MG63 (cell line): ENCODE measurements around the gene ABCB11. TPM values are rescaled to one million over a fixed set of nuclear protein-coding genes. Genes with fewer than 3 reads are reported as not detected.

Experiments
- DNase-seq: peaks from one replicate; pipeline ENCODE4 v3.0.0-alpha.2; 2020
- H3K27me3 ChIP-seq: fragments of 250-450 bp; sonication (Bioruptor Pico); 2 replicates; pipeline ENCODE4 v1.5.1; 2020; ENCODE audit warnings: mild to moderate bottlenecking, moderate library complexity
- H3K36me3 ChIP-seq: fragments of 250-450 bp; sonication (Bioruptor Pico); 2 replicates; pipeline ENCODE4 v1.5.1; 2020; ENCODE audit warnings: mild to moderate bottlenecking, moderate library complexity
- H3K4me3 ChIP-seq: fragments of 250-450 bp; sonication (Bioruptor Pico); 2 replicates; pipeline ENCODE4 v1.5.1; 2020; ENCODE audit warnings: mild to moderate bottlenecking, moderate library complexity
- H3K9me3 ChIP-seq: fragments of 250-450 bp; sonication (Bioruptor Pico); 2 replicates; pipeline ENCODE4 v1.5.1; 2020; ENCODE audit warnings: mild to moderate bottlenecking, moderate library complexity
- total RNA-seq: library from RNA; depleted of rRNA; stranded (reverse); fragments of >200 nt; shearing (Covaris generic); gene quantifications from 2 replicates; pipeline ENCODE4 v1.2.3, GENCODE V29; 2014; ENCODE audit warnings: low replicate concordance

Gene ABCB11
- total RNA-seq, 1 experiment from 2014 or later = not detected

DNA sequence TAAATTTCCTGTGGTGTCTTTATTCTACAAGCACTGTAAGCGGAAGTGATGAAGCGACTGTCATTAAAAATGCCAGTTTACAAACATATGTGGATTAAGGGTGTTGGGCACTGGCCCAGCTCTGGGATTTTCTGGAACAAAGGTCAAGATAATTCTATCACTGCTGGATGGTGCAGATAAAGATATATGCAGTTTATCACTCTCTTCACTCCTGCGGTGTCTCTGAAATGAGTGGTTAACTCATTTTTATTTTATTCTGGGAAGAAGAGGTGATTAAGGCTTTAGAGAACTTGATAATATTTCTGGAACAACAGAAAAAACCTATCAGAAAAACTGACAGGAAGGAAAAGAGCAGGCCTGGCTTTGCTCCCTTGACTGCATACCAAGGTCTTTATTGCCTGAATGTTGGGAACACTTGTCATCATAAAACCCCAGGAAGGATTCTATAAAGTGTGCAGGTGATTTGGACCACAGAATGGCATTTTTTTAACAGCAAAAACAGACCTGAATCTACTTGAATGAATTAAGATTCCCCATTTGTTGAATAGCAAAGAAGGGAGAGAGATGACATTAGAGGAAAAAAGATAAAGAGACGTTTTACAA is 32.4 kb downstream of the ABCB11 start:
- DNase-seq = no peak
- Histone ChIP-seq H3K9me3 (no peaks in the 10 kb centered on the region), H3K4me3 (no peak overlapping the region), H3K36me3 (no peaks in the 10 kb centered on the region), H3K27me3 (no peaks in the 10 kb centered on the region)

DNA sequence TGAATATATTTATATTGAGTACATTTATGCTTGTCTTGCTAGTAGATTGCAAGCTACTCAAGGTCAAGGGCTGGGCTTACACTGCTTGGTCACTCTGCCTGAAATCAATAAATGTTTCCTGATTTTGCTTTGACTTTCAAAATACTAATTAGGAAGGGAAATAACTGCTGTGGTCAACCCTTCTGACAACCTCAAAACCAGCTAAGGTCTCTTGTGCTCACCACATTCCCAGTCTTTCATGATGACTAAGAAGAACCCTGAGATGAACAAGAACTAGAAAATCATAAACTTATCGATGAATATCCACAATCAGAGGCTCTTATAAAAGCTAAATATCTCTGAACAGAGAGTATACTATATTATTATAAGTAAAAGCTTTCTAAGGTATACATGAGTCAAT is 33.3 kb downstream of the ABCB11 start:
- Histone ChIP-seq H3K4me3 (no peak overlapping the region), H3K9me3 (no peaks in the 10 kb centered on the region), H3K36me3 (no peaks in the 10 kb centered on the region), H3K27me3 (no peaks in the 10 kb centered on the region)
- no peak for DNase-seq

DNA sequence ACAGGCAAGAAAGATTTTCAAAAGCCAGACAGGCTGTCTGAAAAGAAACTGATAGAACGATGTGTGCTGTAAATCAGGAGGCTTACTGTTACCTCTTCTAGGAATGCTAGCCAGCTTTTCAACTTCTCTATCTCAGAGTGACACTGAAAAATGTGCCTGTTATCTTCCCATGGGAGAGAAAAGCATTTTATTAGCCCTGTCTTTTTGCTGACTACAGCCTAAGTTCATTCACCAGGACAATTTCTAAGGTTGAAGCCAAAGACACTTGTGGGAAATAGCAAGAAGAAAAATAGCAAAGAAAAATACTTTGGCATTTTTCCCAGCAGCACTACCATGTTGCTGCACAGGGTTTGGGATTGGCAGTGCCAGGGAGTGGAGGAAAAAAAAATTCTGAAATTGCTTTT is 34.0 kb downstream of the ABCB11 start:
- Histone ChIP-seq H3K9me3 (no peaks in the 10 kb centered on the region), H3K27me3 (no peaks in the 10 kb centered on the region), H3K4me3 (no peak overlapping the region), H3K36me3 (no peaks in the 10 kb centered on the region)
- DNase-seq = no peak

DNA sequence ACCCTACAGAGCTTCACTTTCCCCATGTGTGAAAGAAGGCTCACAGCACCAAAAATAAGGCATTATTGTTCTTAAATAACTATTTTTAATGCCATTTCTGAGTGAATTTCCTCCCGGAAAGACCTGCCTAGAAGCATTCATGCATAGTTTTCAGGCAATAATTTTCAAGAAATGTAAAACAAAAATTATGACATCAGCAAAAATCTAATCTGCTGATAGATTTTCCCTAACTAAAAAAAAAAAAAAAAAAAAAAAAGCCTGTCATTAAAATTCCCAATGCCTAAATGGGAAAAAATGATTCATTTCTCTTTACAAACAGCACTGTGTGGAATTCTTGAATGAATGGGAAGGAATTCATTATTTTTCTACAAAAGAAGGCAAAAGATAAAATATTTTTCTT is 35.4 kb downstream of the ABCB11 start:
- H3K4me3 ChIP-seq = no peak overlapping the region
- H3K27me3 ChIP-seq = no peaks in the 10 kb centered on the region
- no peaks in the 10 kb centered on the region for H3K36me3 ChIP-seq
- no peak for DNase-seq
- no peaks in the 10 kb centered on the region for H3K9me3 ChIP-seq

DNA sequence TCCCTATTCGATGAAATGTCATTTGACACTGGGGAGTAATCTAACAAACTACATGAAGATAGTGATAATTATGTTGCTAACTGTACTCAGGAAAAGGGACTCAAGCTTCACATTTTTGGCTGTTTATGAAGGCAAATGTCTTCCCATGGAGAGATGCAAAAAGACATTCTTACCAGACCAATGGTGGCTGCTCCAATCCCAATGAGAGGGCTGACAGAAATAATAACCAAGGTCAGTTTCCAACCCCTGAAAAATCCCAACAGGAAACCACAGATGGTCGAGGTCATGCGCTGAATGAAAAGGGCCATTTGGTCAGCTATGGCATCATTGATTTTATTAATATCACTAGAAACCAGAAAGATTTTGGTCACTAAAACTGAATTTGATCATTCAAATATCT is 37.6 kb downstream of the ABCB11 start:
- DNase-seq = no peak
- H3K4me3 ChIP-seq = no peak overlapping the region
- no peaks in the 10 kb centered on the region for H3K9me3 ChIP-seq
- H3K27me3 ChIP-seq = no peaks in the 10 kb centered on the region
- H3K36me3 ChIP-seq = no peaks in the 10 kb centered on the region

DNA sequence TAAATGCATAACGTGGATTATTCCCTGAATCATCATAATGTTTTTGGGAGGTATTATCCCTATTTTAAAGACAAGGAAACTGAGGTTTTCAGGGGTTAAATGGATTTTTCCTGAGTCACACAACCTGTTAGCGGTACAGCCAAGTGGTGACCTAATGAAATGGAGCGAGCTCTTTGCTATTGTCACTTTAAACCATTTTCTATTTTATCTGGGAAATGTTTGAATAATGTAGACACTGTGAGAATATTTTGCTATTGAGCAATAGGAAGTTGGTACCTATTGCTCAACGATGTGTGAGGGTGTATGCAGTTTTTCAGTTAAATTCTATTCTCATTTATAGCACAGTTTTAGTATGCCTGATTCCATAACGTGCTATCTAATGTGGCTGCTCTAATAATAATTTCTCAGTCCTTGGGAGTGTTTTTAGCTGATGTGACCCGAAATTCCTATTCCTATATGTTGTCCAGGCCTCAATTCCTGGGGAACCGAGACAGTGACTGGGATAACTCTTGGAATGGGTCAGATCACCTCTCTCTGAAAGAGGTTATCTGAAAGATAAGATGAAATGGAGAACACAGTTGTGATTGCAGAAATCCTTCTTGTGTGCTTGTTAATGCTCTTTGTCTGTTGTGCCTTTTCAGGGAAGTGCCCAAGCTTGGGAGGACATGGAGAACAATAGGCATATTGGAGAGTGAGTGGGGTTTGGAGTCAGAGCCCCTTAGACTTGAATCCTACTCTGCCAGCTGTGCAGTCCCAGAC is 38.4 kb downstream of the ABCB11 start:
- no peak for DNase-seq
- H3K36me3 ChIP-seq = no peaks in the 10 kb centered on the region

DNA sequence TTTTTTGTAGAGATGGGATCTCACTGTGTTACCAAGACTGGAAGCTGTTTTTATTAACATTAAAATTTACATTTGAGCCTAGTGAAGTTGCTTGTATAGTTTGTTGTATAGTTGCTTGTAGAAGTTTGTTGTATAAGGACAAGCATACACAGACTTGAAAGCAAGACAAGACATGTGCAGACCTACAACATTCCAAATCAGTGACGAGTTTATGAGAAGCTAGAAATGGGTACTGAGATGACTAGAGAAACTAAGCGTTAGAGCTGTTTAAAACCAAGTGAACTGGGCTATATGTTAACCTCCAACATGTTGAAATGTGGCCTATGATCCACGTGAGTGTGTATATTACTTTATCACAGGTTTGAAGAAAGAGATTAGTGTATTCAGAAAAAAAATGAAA is 39.1 kb downstream of the ABCB11 start:
- Histone ChIP-seq H3K9me3 (no peaks in the 10 kb centered on the region), H3K4me3 (no peak overlapping the region), H3K27me3 (no peaks in the 10 kb centered on the region), H3K36me3 (no peaks in the 10 kb centered on the region)
- no peak for DNase-seq

More for the DNA sequence above, 38.4 kb downstream of the ABCB11 start:
- Histone ChIP-seq H3K27me3 (no peaks in the 10 kb centered on the region), H3K9me3 (no peaks in the 10 kb centered on the region), H3K4me3 (no peak overlapping the region)

DNA sequence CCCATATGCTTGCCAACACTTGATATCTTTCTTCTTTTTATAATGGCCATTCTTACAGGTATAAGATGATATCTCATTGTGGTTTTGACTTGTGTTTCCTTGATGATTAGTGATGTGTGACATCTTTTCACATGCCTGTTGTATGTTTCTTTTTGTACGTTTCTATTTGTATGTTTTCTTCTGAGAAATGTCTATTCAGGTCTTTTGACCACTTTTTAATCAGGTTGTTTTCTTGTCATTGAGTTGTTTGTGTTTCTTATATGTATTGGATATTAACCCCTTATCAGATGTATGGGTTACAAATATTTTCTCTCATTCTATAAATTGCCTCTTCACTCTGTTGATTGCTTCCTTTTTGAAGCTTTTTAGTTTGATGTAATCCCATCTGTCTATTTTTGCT is 42.4 kb downstream of the ABCB11 start:
- H3K4me3 ChIP-seq = no peak overlapping the region
- no peaks in the 10 kb centered on the region for H3K36me3 ChIP-seq
- DNase-seq = no peak
- H3K27me3 ChIP-seq = no peaks in the 10 kb centered on the region
- no peaks in the 10 kb centered on the region for H3K9me3 ChIP-seq

DNA sequence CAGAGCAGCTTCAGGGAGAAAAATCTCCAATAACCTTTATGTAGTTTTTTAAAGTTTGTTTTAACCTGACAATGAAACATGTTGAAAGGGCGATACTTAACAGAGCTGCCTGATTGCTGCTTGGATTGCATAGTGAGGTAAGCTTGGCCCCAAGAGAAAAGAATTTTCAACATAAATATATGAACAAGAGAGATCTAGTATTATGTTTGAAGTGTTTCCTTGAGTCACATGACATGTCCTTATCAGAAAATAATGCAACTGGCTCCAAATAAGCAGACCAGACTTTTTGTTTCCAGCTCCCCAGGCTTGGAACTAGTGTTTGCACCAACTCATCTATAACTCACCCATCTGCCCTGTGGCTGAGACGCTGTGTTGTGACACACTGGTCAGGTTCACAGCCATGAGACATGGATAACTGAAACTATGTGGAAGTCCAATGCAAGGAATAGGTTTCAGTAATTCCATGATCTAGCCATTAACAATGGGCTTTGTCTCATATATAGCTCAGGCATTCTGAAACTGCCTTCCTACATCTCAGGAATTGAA is 44.7 kb downstream of the ABCB11 start:
- Histone ChIP-seq H3K36me3 (no peaks in the 10 kb centered on the region), H3K9me3 (no peaks in the 10 kb centered on the region), H3K4me3 (no peak overlapping the region), H3K27me3 (no peaks in the 10 kb centered on the region)
- no peak for DNase-seq

DNA sequence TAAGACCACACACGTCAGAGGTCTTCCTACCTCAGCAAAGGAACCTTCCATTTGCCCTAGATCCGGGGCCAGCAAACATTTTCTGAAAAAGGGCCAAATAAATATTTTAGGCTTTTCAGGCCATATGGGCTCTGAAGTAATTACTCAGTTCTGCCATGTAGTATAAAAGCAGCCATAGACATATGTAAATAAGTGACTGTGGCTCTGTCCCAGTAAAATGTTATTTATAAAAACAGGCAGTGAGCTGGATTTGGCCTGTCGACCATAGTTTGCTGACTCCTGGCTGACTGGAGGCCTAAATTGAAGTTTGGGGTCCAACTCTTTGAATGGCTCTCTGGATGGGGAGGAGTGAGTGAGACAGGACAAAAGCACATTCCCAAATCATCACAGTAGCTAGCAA is 49.5 kb downstream of the ABCB11 start:
- H3K36me3 ChIP-seq = no peaks in the 10 kb centered on the region
- no peaks in the 10 kb centered on the region for H3K27me3 ChIP-seq
- DNase-seq = no peak
- no peaks in the 10 kb centered on the region for H3K9me3 ChIP-seq
- no peak overlapping the region for H3K4me3 ChIP-seq

DNA sequence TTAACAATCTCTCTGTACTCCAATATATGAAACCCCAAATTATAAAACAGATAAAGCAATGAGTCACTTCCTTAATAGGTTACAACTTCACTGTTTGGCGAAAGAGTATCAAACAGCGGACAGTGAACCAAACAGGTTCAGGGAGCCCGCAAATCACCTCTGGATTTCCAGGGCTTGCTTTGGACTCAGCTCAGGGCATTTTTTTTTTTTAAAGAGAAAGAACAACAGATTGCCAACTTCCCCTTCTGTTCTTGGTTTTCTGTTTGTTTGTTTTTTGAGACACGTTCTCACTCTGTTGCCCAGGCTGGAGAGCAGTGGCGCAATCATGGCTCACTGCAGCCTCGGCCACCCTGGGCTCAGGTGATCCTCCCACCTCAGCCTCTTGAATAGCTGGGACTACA is 52.7 kb downstream of the ABCB11 start:
- H3K36me3 ChIP-seq = no peaks in the 10 kb centered on the region

DNA sequence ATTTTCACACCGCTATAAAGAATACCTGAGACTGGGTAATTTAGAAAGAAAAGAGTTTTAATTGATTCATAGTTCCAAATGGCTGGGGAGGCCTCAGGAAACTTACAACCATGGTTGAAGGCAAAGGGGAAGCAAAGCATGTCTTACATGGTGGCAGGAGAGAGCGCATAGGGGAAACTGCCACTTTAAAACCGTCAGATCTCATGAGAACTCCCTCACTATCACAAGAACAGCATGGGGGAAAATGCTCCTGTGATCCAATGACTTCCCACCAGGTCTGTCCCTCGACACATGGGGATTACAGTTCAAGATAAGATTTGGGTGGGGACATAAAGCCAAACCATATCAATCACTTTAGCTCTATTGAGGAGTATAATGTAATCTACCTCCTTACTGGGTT is 53.5 kb downstream of the ABCB11 start:
- Histone ChIP-seq H3K27me3 (no peaks in the 10 kb centered on the region), H3K36me3 (no peaks in the 10 kb centered on the region), H3K9me3 (no peaks in the 10 kb centered on the region), H3K4me3 (no peak overlapping the region)
- DNase-seq = no peak

More for the DNA sequence above, 52.7 kb downstream of the ABCB11 start:
- Histone ChIP-seq H3K4me3 (no peak overlapping the region), H3K27me3 (no peaks in the 10 kb centered on the region), H3K9me3 (no peaks in the 10 kb centered on the region)
- DNase-seq = no peak

DNA sequence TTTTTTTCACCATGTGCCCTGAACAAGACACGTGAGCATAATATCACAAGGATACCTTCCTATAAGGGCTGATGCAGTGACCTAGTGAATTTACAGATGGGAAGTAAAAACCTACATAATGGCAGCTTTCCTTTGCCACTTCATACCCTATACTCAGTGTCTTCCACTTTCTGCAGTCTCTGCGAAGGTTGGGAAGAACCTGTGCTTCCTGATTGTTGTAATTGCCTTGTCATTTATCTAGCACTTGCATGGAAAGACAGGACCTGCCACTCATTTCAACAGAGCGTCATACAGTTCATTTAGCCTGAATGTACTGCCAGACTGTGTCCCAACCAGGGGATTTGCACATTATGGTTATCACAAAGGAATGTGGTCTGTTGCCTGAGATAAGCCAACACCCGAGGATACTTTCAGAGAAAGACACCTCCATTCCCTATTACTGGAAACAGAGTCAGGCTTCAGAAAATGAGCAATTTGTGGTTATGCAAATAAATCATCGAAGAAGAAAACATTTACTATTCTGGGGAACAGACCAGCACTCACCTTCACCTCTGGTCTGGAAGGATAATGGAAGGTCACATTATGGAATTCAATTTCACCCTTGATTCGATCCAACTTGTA is 55.0 kb downstream of the ABCB11 start:
- no peaks in the 10 kb centered on the region for H3K9me3 ChIP-seq
- DNase-seq = no peak
- H3K27me3 ChIP-seq = no peaks in the 10 kb centered on the region
- H3K36me3 ChIP-seq = no peaks in the 10 kb centered on the region
- H3K4me3 ChIP-seq = no peak overlapping the region

DNA sequence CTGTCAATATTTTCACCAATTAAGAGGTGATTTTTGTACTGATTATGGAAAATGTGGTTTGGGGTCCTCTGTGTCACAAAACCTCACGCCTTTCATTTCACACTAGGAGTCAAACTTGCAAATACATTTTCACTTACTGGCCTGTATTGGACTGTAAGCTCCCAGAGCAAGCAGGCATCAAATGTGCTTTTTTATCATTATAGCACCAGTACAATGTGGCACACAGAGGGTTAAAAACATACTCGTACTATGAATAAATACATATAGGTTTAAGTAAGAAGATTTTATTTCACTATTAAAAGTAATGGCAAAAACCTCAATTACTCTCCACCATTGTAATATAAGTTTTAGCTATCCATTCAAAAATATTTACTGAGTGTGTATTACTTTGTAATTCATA is 56.7 kb downstream of the ABCB11 start:
- H3K9me3 ChIP-seq = no peaks in the 10 kb centered on the region
- H3K27me3 ChIP-seq = no peaks in the 10 kb centered on the region
- DNase-seq = no peak
- H3K36me3 ChIP-seq = no peaks in the 10 kb centered on the region
- H3K4me3 ChIP-seq = no peak overlapping the region

DNA sequence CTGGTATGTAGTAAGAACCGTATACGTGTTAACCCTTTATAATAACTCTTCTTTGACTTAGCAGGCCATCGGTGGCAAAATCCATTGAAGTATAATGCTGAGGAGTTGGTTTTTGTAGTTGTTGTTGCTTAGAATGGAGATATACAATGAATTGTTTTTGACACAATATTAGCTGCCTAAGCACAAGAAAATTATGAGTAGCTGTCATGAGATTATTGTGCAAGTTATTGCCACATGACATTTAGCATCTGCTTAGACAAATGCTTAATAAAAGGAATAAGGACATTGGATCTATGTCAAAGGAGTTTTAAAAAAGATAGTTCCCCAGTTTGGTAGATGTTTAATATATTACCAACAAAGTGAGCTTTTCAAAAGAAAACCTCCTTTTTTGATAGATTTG is 59.9 kb downstream of the ABCB11 start:
- Histone ChIP-seq H3K27me3 (peaks cover 3% of the 10 kb centered on the region; the same call in 1 of the 2 replicates), H3K36me3 (no peaks in the 10 kb centered on the region), H3K9me3 (no peaks in the 10 kb centered on the region), H3K4me3 (no peak overlapping the region)
- DNase-seq = no peak

DNA sequence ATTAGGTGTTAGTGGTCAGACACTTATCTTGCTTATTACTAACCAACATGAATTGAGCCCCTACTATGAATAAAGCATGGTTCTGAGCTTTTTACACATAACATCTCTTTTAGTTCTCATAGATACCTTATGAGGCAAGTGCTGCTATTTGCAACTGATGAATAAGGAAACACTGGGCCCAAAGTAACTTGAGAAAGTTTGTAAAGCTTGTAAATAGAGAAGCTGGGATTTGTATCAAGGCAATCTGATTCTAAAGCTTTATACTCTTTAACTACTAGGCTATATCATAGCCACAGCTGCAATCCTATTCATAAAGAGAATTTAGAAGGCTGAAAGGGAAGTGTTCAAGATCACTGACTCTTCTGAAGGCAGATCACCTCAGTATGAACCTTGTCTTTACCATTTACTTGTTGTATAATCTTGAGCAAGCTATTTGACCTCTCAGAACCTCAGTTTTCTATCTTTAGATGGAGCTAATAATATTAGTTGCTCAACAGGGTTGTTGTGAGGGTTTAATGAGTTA is 60.4 kb downstream of the ABCB11 start:
- Histone ChIP-seq H3K36me3 (no peaks in the 10 kb centered on the region), H3K27me3 (peaks cover 3% of the 10 kb centered on the region; the same call in 1 of the 2 replicates), H3K4me3 (no peak overlapping the region), H3K9me3 (no peaks in the 10 kb centered on the region)
- DNase-seq = no peak

DNA sequence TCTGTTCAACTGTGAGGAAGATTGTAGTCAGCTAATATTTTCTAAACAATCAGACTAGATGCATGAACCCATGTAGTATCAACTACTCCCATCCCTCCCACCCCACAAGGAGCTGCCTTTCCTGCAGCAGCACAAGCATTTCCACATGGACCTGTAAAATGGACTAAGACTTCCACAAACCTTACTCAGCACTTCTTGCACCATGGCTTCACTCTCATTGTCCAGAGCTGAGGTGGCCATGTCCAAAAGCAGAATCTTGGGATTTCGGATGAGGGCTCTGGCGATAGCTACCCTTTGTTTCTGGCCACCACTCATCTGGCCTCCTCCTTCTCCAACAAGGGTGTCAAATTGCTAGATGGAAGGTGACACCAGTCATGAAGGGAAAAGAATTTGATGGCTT is 61.3 kb downstream of the ABCB11 start:
- Histone ChIP-seq H3K9me3 (no peaks in the 10 kb centered on the region), H3K36me3 (no peaks in the 10 kb centered on the region), H3K4me3 (no peak overlapping the region), H3K27me3 (peaks cover 3% of the 10 kb centered on the region; the same call in 1 of the 2 replicates)
- no peak for DNase-seq
